HepG2 (cell line): ENCODE data around the gene PSD4. TPM values are rescaled to one million over a fixed set of nuclear protein-coding genes. Genes with fewer than 3 reads are reported as not detected.

Experiments
- ARID3A ChIP-seq: IDR thresholded peaks from 2 replicates; pipeline ENCODE4 v1.6.1; 2012; ENCODE audit warnings: low read depth, low read length, improper control_type of control experiment
- BCL6 ChIP-seq: IDR thresholded peaks from 2 replicates; pipeline ENCODE4 v1.6.1; 2016; ENCODE audit warnings: missing genetic modification reagents, missing compliant biosample characterization
- CREB1 ChIP-seq, 2 experiments: fragments of 450-650 bp in 1 of 2; IDR thresholded peaks; 2 replicates each; pipeline ENCODE4 v1.6.1; 2016 to 2017; ENCODE audit warnings: control low read depth in 1 of 2, mild to moderate bottlenecking in 1 of 2, missing compliant biosample characterization in 1 of 2, missing genetic modification characterization in 1 of 2
- DRAP1 ChIP-seq: IDR thresholded peaks from 2 replicates; pipeline ENCODE4 v1.6.1; 2016; ENCODE audit warnings: missing genetic modification reagents, missing compliant biosample characterization
- HNF4A ChIP-seq: sonication (generic); formaldehyde crosslinking; IDR thresholded peaks from 2 replicates; pipeline ENCODE4 v1.4.0; 2020; ENCODE audit warnings: missing genetic modification reagents
- HOXA5 ChIP-seq: sonication (generic); formaldehyde crosslinking; IDR thresholded peaks from 2 replicates; pipeline ENCODE4 v1.4.0; 2020; ENCODE audit warnings: missing genetic modification reagents
- KDM5B ChIP-seq: sonication (generic); formaldehyde crosslinking; IDR thresholded peaks from 2 replicates; pipeline ENCODE4 v1.4.0; 2020; ENCODE audit warnings: missing genetic modification reagents, mild to moderate bottlenecking, borderline replicate concordance
- KLF13 ChIP-seq: sonication (generic); formaldehyde crosslinking; IDR thresholded peaks from 2 replicates; pipeline ENCODE4 v1.4.0; 2020; ENCODE audit warnings: mild to moderate bottlenecking, missing genetic modification reagents
- MAZ ChIP-seq, 2 experiments: sonication (generic) in 1 of 2; formaldehyde crosslinking in 1 of 2; IDR thresholded peaks; 2 replicates each; pipeline versions ENCODE4 v1.5.0 to v1.6.1; 2012 to 2020; ENCODE audit warnings: low read depth in 2 of 2, mild to moderate bottlenecking in 2 of 2, borderline replicate concordance in 1 of 2, improper control_type of control experiment in 1 of 2, low read length in 1 of 2, missing genetic modification reagents in 1 of 2, moderate library complexity in 1 of 2
- NCOA2 ChIP-seq: sonication (generic); formaldehyde crosslinking; IDR thresholded peaks from 2 replicates; pipeline ENCODE4 v1.8.0; 2022; ENCODE audit warnings: inconsistent platforms
- NFRKB ChIP-seq: fragments of 450-650 bp; IDR thresholded peaks from 2 replicates; pipeline ENCODE4 v1.6.1; 2017
- NKX3-1 ChIP-seq: sonication (generic); formaldehyde crosslinking; IDR thresholded peaks from 2 replicates; pipeline ENCODE4 v1.5.0; 2020; ENCODE audit warnings: missing genetic modification reagents
- NR0B2 ChIP-seq: sonication (generic); formaldehyde crosslinking; IDR thresholded peaks from 2 replicates; pipeline ENCODE4 v1.4.0; 2020; ENCODE audit warnings: mild to moderate bottlenecking, missing genetic modification reagents
- NRL ChIP-seq: sonication (generic); formaldehyde crosslinking; IDR thresholded peaks from 2 replicates; pipeline ENCODE4 v1.5.0; 2020; ENCODE audit warnings: missing genetic modification reagents, mild to moderate bottlenecking, moderate library complexity, borderline replicate concordance
- PAF1 ChIP-seq: IDR thresholded peaks from 2 replicates; pipeline ENCODE4 v1.6.1; 2016; ENCODE audit warnings: missing genetic modification reagents, missing compliant biosample characterization
- SKI ChIP-seq: fragments of 450-650 bp; IDR thresholded peaks from one replicate; pipeline ENCODE4 v1.6.1; 2018; ENCODE audit warnings: mild to moderate bottlenecking; ENCODE audit not compliant: partially characterized antibody
- TBL1XR1 ChIP-seq: fragments of 150-350 bp; IDR thresholded peaks from 2 replicates; pipeline ENCODE4 v1.6.1; 2014; ENCODE audit warnings: borderline replicate concordance, low read length; ENCODE audit not compliant: partially characterized antibody
- ZFP91 ChIP-seq: sonication (generic); formaldehyde crosslinking; IDR thresholded peaks from 2 replicates; pipeline ENCODE4 v1.9.0; 2022; ENCODE audit warnings: missing genetic modification reagents, mild to moderate bottlenecking, borderline replicate concordance
- ZNF224 ChIP-seq: sonication (generic); formaldehyde crosslinking; IDR thresholded peaks from 2 replicates; pipeline ENCODE4 v1.5.0; 2020; ENCODE audit warnings: mild to moderate bottlenecking, missing genetic modification reagents
- ZNF33B ChIP-seq: sonication (generic); formaldehyde crosslinking; IDR thresholded peaks from 2 replicates; pipeline ENCODE4 v1.5.1; 2020; ENCODE audit warnings: mild to moderate bottlenecking, missing genetic modification reagents
- ZNF510 ChIP-seq: sonication (generic); formaldehyde crosslinking; IDR thresholded peaks from 2 replicates; pipeline ENCODE4 v1.4.0; 2020; ENCODE audit warnings: low read depth, mild to moderate bottlenecking, missing genetic modification reagents
- ZNF558 ChIP-seq: sonication (generic); formaldehyde crosslinking; IDR thresholded peaks from 2 replicates; pipeline ENCODE4 v1.9.0; 2022; ENCODE audit warnings: mild to moderate bottlenecking, missing genetic modification reagents, borderline replicate concordance
- ZNF563 ChIP-seq: sonication (generic); formaldehyde crosslinking; IDR thresholded peaks from 2 replicates; pipeline ENCODE4 v1.8.0; 2022; ENCODE audit warnings: mild to moderate bottlenecking, moderate library complexity, missing genetic modification reagents
- ZNF580 ChIP-seq: IDR thresholded peaks from 2 replicates; pipeline ENCODE4 v1.6.1; 2016; ENCODE audit warnings: low read depth, borderline replicate concordance
- ZNF615 ChIP-seq: sonication (generic); formaldehyde crosslinking; IDR thresholded peaks from 2 replicates; pipeline ENCODE4 v1.5.0; 2020; ENCODE audit warnings: mild to moderate bottlenecking, missing genetic modification reagents, borderline replicate concordance
- ZNF616 ChIP-seq: sonication (generic); formaldehyde crosslinking; IDR thresholded peaks from 2 replicates; pipeline ENCODE4 v1.5.0; 2020; ENCODE audit warnings: low read depth, mild to moderate bottlenecking, missing genetic modification reagents
- ZNF772 ChIP-seq: sonication (generic); formaldehyde crosslinking; IDR thresholded peaks from 2 replicates; pipeline ENCODE4 v1.5.0; 2020; ENCODE audit warnings: mild to moderate bottlenecking, missing genetic modification reagents
- polyA plus RNA-seq, 8 experiments: library from polyadenylated mRNA; depleted of rRNA in 3 of 8; stranded (reverse) in 7 of 8; unstranded in 1 of 8; fragments of >200 nt; fragmentation: Illumina TruSeq in 4 of 8; extraction: Trizol in 4 of 8; gene quantifications; 2 replicates each; pipeline versions ENCODE4 v1.2.1 to v1.2.3, GENCODE V29; 2011 to 2016; ENCODE audit warnings: low read depth in 4 of 8, missing spikeins in 1 of 8, mixed read lengths in 1 of 8; ENCODE audit not compliant: insufficient read depth in 1 of 8
- total RNA-seq, 5 experiments: library from RNA; depleted of rRNA; stranded (reverse); fragments of >200 nt; fragmentation: Illumina TruSeq; extraction: Trizol; gene quantifications; 2 replicates each; pipeline ENCODE4 v1.2.3, GENCODE V29; 2016; ENCODE audit warnings: low read depth in 1 of 5

PSD4 gene
- total and polyA plus RNA-seq, 2 of the 13 experiments (the other 11 are each of a cell fraction or from before 2014, with no cell fraction given): 5.8 to 9.4 TPM

GRCh38 chr2:113166187-113166645 lies 7.6 kb upstream of the PSD4 start (continued):
- no peak for TF ChIP-seq ZFP91
- TF ChIP-seq MAZ (IDR thresholded peaks at IDR 0.05; ENCODE audit: borderline replicate concordance, low read depth, low read length): 0 out of 2 replicates have a peak, but pooled peaks have one; percentile 23
- no peak for TF ChIP-seq MAZ (CRISPR knock-in tag; IDR thresholded peaks at IDR 0.05; ENCODE audit: low read depth)
- TF ChIP-seq ZNF510: no peak
- TF ChIP-seq ZNF616 (CRISPR knock-in tag): no peak
- TF ChIP-seq NCOA2 (CRISPR knock-in tag): peak; percentile 71
- TF ChIP-seq ZNF558 (CRISPR knock-in tag): no peak
- TF ChIP-seq ZNF33B (CRISPR knock-in tag): no peak
- peak; percentile 31 for TF ChIP-seq SKI
- no peak; the same call in 1 of the 2 replicates for TF ChIP-seq ZNF615 (CRISPR knock-in tag)
- TF ChIP-seq NFRKB: no peak
- no peak for TF ChIP-seq KDM5B (CRISPR knock-in tag)
- no peak for TF ChIP-seq NRL (CRISPR knock-in tag)
- 0 out of 2 replicates have a peak, but pooled peaks have one; percentile 33 for TF ChIP-seq ZNF772 (CRISPR knock-in tag)
- TF ChIP-seq PAF1 (CRISPR knock-in tag): no peak
- TF ChIP-seq NKX3-1 (CRISPR knock-in tag): 0 out of 2 replicates have a peak, but pooled peaks have one; percentile 47
- TF ChIP-seq ARID3A: peak; percentile 50; the same call in 1 of the 2 replicates
- no peak for TF ChIP-seq NR0B2
- TF ChIP-seq TBL1XR1: peak; percentile 57
- TF ChIP-seq BCL6: 0 out of 2 replicates have a peak, but pooled peaks have one; percentile 39
- no peak for TF ChIP-seq ZNF563 (CRISPR knock-in tag)
- peak; percentile 70; the same call in 1 of the 2 replicates for TF ChIP-seq ZNF580 (CRISPR knock-in tag)
- no peak for TF ChIP-seq ZNF224 (CRISPR knock-in tag)
- no peak for TF ChIP-seq CREB1 (IDR thresholded peaks at IDR 0.05)
- peak; percentile 41; the same call in 1 of the 2 replicates for TF ChIP-seq CREB1 (CRISPR knock-in tag; IDR thresholded peaks at IDR 0.05)
- no peak for TF ChIP-seq DRAP1 (CRISPR knock-in tag)
- no peak for TF ChIP-seq KLF13 (CRISPR knock-in tag)
- peak; percentile 55 for TF ChIP-seq HNF4A
- TF ChIP-seq HOXA5 (CRISPR knock-in tag): no peak
